Measurements from ENCODE around the gene PTPRQ.

The PTPRQ gene

DNA sequence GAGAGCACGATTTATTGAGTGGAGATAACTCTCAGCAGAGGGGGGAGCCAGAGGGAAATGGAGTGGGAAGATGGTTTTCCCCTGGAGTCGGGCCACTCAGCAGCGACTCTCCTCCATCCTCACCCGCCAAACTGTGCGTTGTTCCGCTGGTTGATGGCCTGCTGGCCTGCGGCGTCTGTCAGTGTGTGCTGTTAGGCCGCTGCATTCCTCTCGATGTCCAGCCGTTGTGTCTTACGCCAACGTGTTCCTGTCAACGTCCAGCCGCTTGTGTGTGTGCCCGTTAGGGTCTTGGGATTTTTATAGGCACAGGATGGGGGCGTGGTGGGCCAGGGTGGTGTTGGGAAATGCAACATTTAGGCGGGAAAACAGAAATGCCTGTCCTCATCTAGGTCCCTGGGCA, 69.2 kb downstream of the PTPRQ start:
- Histone ChIP-seq H3K9me3 (ENCODE audit: control insufficient read depth, low read length) (no peaks in the 10 kb centered on the region), H3K9ac (ENCODE audit: low read length) (no peak overlapping the region), H3K4me1 (ENCODE audit: control insufficient read depth, insufficient read depth, low read length) (no peaks in the 10 kb centered on the region), H3K27me3 (ENCODE audit: control insufficient read depth, insufficient read depth, low read length) (no peaks in the 10 kb centered on the region), H3K4me3 (ENCODE audit: low read length) (no peak overlapping the region), H3K36me3 (ENCODE audit: control insufficient read depth, insufficient read depth, low read length) (no peaks in the 10 kb centered on the region)

DNA sequence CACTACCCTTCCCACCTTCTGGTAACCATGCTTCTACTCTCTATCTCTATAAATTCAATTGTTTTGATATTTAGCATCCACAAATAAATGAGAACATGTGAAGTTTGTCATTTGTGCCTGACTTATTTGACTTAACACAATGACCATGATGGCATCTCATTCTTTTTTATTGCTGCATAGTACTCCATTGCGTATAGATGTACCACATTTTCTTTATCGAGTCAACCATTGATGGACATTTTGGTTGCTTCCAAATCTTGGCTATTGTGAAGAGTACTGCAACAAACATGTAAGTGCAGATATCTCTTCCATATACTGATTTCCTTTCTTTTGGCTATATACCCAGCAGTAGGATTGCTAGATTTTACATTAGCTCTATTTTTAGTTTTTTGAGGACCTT, 73.6 kb downstream of the PTPRQ start:
- Histone ChIP-seq H3K9me3 (ENCODE audit: control insufficient read depth, low read length) (no peaks in the 10 kb centered on the region), H3K4me3 (ENCODE audit: low read length) (no peak overlapping the region), H3K36me3 (ENCODE audit: control insufficient read depth, insufficient read depth, low read length) (no peaks in the 10 kb centered on the region), H3K27me3 (ENCODE audit: control insufficient read depth, insufficient read depth, low read length) (no peaks in the 10 kb centered on the region), H3K4me1 (ENCODE audit: control insufficient read depth, insufficient read depth, low read length) (no peaks in the 10 kb centered on the region), H3K9ac (ENCODE audit: low read length) (no peak overlapping the region)

DNA sequence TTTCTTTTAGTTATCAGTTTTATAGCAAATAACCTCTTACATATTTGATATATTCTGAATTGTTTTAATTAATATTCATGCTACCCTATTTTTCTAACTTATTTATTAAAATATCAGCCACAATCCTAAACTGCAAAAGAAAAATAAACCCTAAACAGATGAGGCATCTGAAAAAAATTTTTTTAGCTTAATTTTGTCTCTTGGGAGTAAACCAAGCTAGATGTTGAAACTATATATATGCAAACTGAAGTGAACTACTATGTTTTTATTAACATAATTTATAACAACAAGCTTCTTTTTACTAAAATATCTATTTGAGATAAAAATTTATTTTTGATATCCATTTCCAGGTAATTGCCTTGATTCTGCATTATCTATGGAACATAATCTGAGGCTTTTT, 87.6 kb downstream of the PTPRQ start:
- Histone ChIP-seq H3K4me3 (ENCODE audit: low read length) (no peak overlapping the region), H3K9ac (ENCODE audit: low read length) (no peak overlapping the region), H3K27me3 (ENCODE audit: control insufficient read depth, insufficient read depth, low read length) (no peaks in the 10 kb centered on the region), H3K4me1 (ENCODE audit: control insufficient read depth, insufficient read depth, low read length) (no peaks in the 10 kb centered on the region), H3K9me3 (ENCODE audit: control insufficient read depth, low read length) (no peaks in the 10 kb centered on the region), H3K36me3 (ENCODE audit: control insufficient read depth, insufficient read depth, low read length) (no peaks in the 10 kb centered on the region)

DNA sequence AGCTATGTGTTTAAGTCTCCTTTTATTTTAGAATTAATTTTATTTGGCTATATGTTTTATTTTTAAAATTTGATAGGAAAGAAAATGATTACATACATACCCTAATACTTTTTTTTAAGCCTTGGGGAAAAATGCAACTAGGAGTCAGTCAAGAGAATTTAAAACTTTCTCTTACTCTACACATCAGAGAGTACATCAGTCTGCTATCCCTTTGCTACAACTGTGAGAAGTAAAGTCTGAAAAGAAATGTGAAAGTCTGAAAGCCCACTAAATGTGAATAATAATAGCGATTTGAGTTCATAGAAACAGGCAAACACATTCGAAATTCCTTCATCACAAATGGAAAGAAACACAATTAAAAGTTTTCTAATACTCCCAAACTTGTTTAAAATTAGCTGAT, 95.0 kb downstream of the PTPRQ start:
- Histone ChIP-seq H3K27me3 (ENCODE audit: control insufficient read depth, insufficient read depth, low read length) (no peaks in the 10 kb centered on the region), H3K36me3 (ENCODE audit: control insufficient read depth, insufficient read depth, low read length) (no peaks in the 10 kb centered on the region), H3K9me3 (ENCODE audit: control insufficient read depth, low read length) (no peaks in the 10 kb centered on the region)

DNA sequence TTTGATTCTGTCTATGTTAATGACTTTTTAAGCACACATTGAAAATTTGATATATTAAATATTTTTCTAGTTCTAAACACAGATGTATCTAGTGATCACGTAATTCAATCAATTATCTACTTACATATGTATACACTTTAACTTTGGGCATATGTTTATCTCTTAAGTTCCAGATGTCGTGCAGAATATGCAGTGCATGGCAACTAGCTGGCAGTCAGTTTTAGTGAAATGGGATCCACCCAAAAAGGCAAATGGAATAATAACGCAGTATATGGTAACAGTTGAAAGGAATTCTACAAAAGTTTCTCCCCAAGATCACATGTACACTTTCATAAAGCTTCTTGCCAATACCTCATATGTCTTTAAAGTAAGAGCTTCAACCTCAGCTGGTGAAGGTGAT, 105.3 kb downstream of the PTPRQ start:
- H3K4me1 ChIP-seq (ENCODE audit: control insufficient read depth, insufficient read depth, low read length): no peaks in the 10 kb centered on the region
- no peak overlapping the region for H3K9ac ChIP-seq (ENCODE audit: low read length)
- H3K4me3 ChIP-seq (ENCODE audit: low read length): no peak overlapping the region
- no peaks in the 10 kb centered on the region for H3K9me3 ChIP-seq (ENCODE audit: control insufficient read depth, low read length)
- no peaks in the 10 kb centered on the region for H3K36me3 ChIP-seq (ENCODE audit: control insufficient read depth, insufficient read depth, low read length)
- H3K27me3 ChIP-seq (ENCODE audit: control insufficient read depth, insufficient read depth, low read length): no peaks in the 10 kb centered on the region

More for the DNA sequence above, 95.0 kb downstream of the PTPRQ start:
- H3K9ac ChIP-seq (ENCODE audit: low read length): no peak overlapping the region
- H3K4me3 ChIP-seq (ENCODE audit: low read length): no peak overlapping the region
- no peaks in the 10 kb centered on the region for H3K4me1 ChIP-seq (ENCODE audit: control insufficient read depth, insufficient read depth, low read length)

DNA sequence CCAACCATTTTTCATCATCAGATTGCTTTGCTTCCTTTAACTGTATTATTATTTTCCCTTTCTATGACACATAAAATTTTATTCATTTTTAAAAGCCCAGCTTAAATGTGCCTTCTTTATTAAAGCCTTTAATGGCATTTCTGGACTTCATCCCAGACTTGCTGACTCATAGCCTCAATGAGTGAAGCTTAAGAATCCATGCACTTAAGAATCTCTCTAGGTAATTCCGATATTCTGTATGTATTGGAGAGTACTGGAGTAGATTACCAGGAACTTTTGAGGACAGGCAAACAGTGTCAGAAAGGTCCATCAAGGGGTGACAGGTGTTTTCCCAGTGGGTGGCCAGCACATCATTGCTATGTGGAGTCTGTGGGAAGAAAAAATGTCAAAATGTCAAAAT, 107.9 kb downstream of the PTPRQ start:
- Histone ChIP-seq H3K4me3 (ENCODE audit: low read length) (no peak overlapping the region), H3K4me1 (ENCODE audit: control insufficient read depth, insufficient read depth, low read length) (no peaks in the 10 kb centered on the region), H3K27me3 (ENCODE audit: control insufficient read depth, insufficient read depth, low read length) (no peaks in the 10 kb centered on the region), H3K9me3 (ENCODE audit: control insufficient read depth, low read length) (no peaks in the 10 kb centered on the region), H3K36me3 (ENCODE audit: control insufficient read depth, insufficient read depth, low read length) (no peaks in the 10 kb centered on the region), H3K9ac (ENCODE audit: low read length) (no peak overlapping the region)

DNA sequence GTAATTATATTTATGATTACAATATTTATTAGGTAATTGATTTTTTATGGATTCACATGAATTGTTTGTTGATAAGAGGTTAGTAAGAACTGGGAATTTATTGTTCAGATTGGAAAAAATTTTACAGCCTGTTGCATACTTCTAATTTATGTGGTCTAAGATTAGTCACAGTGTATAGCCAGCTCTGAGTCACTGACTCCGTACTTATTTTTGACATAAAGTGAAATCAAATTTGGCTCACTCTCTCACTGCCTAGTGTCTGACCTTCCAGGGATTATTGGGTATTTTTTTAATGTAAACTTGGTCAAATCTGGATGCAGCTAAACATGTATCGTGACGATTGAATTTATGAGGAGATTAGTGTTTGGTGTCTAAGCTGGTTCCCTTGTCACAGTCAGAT, 109.3 kb downstream of the PTPRQ start:
- H3K9ac ChIP-seq (ENCODE audit: low read length): no peak overlapping the region
- no peaks in the 10 kb centered on the region for H3K27me3 ChIP-seq (ENCODE audit: control insufficient read depth, insufficient read depth, low read length)

DNA sequence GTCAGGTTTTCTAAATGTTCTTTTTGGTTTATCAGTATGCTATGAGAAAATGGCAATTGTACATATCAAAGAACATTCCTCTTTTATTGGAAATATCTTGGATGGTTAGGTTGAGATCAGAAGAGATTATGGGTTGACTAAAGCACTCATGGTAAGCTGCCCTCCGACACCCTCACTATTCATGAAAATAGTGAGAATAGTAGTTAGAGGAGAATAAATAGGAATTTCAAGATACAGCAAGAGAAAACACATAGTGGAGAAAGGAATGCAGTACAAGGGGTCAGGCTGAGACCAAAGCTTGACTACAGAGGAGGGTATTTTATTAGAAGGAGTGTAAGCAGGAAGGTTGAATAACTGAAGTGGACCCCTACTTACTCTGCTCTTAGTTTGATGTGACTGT, 112.5 kb downstream of the PTPRQ start:
- H3K4me3 ChIP-seq (ENCODE audit: low read length): no peak overlapping the region
- no peaks in the 10 kb centered on the region for H3K4me1 ChIP-seq (ENCODE audit: control insufficient read depth, insufficient read depth, low read length)
- H3K9me3 ChIP-seq (ENCODE audit: control insufficient read depth, low read length): no peaks in the 10 kb centered on the region
- H3K9ac ChIP-seq (ENCODE audit: low read length): no peak overlapping the region
- no peaks in the 10 kb centered on the region for H3K36me3 ChIP-seq (ENCODE audit: control insufficient read depth, insufficient read depth, low read length)
- H3K27me3 ChIP-seq (ENCODE audit: control insufficient read depth, insufficient read depth, low read length): no peaks in the 10 kb centered on the region

More for the DNA sequence above, 109.3 kb downstream of the PTPRQ start:
- Histone ChIP-seq H3K9me3 (ENCODE audit: control insufficient read depth, low read length) (no peaks in the 10 kb centered on the region), H3K36me3 (ENCODE audit: control insufficient read depth, insufficient read depth, low read length) (no peaks in the 10 kb centered on the region), H3K4me1 (ENCODE audit: control insufficient read depth, insufficient read depth, low read length) (no peaks in the 10 kb centered on the region), H3K4me3 (ENCODE audit: low read length) (no peak overlapping the region)

DNA sequence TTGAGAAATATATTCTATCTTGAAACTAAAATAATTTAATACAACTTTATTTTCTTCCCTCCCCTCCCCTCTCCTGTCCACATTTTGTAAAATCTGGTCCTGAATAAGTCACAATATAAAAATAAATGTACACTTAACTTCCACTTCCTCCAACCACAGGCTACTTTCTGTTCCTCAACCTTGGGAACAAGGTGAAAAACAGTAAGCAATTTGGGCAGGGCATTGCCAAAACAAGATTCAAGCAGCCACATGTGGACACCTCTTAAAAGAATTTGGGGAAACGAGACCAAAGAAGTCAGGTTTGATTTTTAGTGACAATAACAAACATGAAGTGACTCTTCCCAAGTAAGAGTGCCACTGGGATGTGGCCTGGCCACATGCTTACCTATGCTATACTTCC, 115.7 kb downstream of the PTPRQ start:
- Histone ChIP-seq H3K9me3 (ENCODE audit: control insufficient read depth, low read length) (no peaks in the 10 kb centered on the region), H3K36me3 (ENCODE audit: control insufficient read depth, insufficient read depth, low read length) (no peaks in the 10 kb centered on the region), H3K27me3 (ENCODE audit: control insufficient read depth, insufficient read depth, low read length) (no peaks in the 10 kb centered on the region), H3K9ac (ENCODE audit: low read length) (no peak overlapping the region), H3K4me3 (ENCODE audit: low read length) (no peak overlapping the region), H3K4me1 (ENCODE audit: control insufficient read depth, insufficient read depth, low read length) (no peaks in the 10 kb centered on the region)

DNA sequence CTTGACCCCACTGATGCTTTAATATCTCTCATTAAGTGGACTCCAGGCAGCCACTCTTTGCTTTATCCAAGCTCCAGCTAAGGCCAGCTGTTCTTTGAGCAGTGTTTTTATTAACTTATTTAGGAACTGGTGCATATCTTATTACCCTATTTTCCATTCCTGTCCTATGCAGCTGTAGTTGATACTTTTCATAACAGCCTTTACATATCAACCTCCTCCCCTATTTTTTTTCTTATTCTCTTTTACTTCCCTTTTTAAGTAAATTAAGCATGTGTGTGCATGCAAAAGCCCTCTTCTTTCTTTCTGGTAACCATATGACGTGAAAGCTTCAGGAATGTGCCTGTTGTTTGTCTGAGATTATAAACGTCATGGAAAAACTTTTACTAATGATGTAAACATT, 121.2 kb downstream of the PTPRQ start:
- Histone ChIP-seq H3K4me3 (ENCODE audit: low read length) (no peak overlapping the region), H3K9ac (ENCODE audit: low read length) (no peak overlapping the region), H3K9me3 (ENCODE audit: control insufficient read depth, low read length) (no peaks in the 10 kb centered on the region), H3K4me1 (ENCODE audit: control insufficient read depth, insufficient read depth, low read length) (no peaks in the 10 kb centered on the region), H3K36me3 (ENCODE audit: control insufficient read depth, insufficient read depth, low read length) (no peaks in the 10 kb centered on the region), H3K27me3 (ENCODE audit: control insufficient read depth, insufficient read depth, low read length) (no peaks in the 10 kb centered on the region)

DNA sequence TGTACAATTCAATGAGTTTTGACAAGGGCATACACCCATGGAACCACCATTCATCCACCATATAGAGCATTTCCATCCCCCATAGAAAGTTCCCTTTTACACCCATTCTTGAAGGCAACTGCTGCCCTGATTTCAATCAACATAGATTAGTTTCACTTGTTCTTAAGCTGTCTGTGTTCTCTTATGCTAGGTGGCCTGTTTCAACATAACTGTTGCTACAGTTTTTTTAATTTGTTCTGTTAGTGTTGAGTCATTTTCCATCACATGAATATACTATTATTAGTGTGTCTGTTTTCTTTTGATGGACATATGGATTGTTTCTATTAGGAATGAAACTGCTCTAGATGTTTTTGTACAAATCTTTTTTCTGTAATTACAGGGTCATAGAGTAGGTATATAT, 123.4 kb downstream of the PTPRQ start:
- Histone ChIP-seq H3K27me3 (ENCODE audit: control insufficient read depth, insufficient read depth, low read length) (no peaks in the 10 kb centered on the region), H3K9ac (ENCODE audit: low read length) (no peak overlapping the region)

DNA sequence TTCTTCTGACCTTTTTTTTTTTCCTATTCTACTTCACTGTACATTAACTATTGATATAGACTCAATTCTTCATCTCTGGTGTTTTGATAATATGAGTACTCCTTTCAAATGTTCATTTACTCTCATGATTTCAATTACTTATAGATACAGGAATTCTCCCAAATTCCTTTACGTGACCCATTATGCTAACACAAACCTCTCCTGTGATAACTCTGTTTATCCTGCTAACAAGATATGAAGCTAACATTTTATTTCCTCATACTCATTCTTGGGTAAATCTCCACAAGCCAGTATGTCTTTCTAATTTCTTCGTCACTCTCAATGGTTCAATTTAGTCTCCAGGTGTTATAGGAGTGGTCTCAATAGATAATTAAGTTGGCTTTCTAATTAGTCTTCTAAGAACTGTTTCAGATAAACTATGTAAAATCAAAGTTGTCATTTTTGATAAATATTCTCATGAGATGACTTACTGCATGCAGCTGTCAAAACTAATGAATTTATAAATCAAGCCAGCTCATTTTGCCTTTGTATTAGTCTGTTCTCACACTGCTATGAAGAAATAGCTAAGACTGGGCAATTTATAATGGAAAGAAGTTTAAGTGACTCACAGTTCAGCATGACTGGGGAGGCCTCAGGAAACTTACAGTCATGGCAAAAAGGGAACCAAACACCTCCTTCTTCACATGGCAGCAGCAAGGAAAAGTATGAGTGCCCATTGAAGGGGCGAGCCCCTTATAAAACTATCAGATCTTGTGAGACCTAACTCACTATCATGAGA, 132.8 kb downstream of the PTPRQ start:
- H3K9ac ChIP-seq (ENCODE audit: low read length): no peak overlapping the region
- H3K9me3 ChIP-seq (ENCODE audit: control insufficient read depth, low read length): no peaks in the 10 kb centered on the region
- H3K4me3 ChIP-seq (ENCODE audit: low read length): no peak overlapping the region

More for the DNA sequence above, 123.4 kb downstream of the PTPRQ start:
- H3K4me3 ChIP-seq (ENCODE audit: low read length): no peak overlapping the region
- H3K9me3 ChIP-seq (ENCODE audit: control insufficient read depth, low read length): no peaks in the 10 kb centered on the region
- no peaks in the 10 kb centered on the region for H3K4me1 ChIP-seq (ENCODE audit: control insufficient read depth, insufficient read depth, low read length)
- no peaks in the 10 kb centered on the region for H3K36me3 ChIP-seq (ENCODE audit: control insufficient read depth, insufficient read depth, low read length)

DNA sequence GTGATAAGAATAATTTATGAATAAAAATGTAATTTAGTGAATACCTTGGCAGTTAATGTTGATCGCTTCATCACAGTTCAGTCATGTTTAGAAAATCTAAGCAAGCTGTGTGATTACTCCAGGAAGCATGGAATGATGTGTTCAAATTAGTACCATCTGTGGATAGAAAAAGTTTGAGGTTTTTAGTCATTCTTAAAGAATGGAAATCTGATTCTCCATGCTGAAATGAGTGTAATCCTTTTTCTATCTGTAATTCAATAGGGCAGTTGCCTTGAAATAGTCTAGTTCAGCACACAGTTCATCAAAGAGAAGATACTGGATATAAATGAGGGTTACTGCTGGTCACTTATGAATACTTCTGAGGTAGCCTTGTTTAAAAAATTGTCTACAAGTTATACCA, 136.2 kb downstream of the PTPRQ start:
- H3K27me3 ChIP-seq (ENCODE audit: control insufficient read depth, insufficient read depth, low read length): no peaks in the 10 kb centered on the region
- H3K4me1 ChIP-seq (ENCODE audit: control insufficient read depth, insufficient read depth, low read length): no peaks in the 10 kb centered on the region
- no peak overlapping the region for H3K9ac ChIP-seq (ENCODE audit: low read length)
- no peaks in the 10 kb centered on the region for H3K36me3 ChIP-seq (ENCODE audit: control insufficient read depth, insufficient read depth, low read length)
- H3K4me3 ChIP-seq (ENCODE audit: low read length): no peak overlapping the region
- no peaks in the 10 kb centered on the region for H3K9me3 ChIP-seq (ENCODE audit: control insufficient read depth, low read length)

More for the DNA sequence above, 132.8 kb downstream of the PTPRQ start:
- no peaks in the 10 kb centered on the region for H3K4me1 ChIP-seq (ENCODE audit: control insufficient read depth, insufficient read depth, low read length)
- no peaks in the 10 kb centered on the region for H3K27me3 ChIP-seq (ENCODE audit: control insufficient read depth, insufficient read depth, low read length)
- no peaks in the 10 kb centered on the region for H3K36me3 ChIP-seq (ENCODE audit: control insufficient read depth, insufficient read depth, low read length)

Data from mucosa of stomach (tissue), 1 donor.